ENCODE data around the gene GEMIN5. TPM values are rescaled to one million over a fixed set of nuclear protein-coding genes. Genes with fewer than 3 reads are reported as not detected.

Gene GEMIN5
- total and polyA plus RNA-seq, 2 of the 13 experiments (the other 11 are each of a cell fraction or from before 2014, with no cell fraction given) = 6.6 to 28.6 TPM

DNA sequence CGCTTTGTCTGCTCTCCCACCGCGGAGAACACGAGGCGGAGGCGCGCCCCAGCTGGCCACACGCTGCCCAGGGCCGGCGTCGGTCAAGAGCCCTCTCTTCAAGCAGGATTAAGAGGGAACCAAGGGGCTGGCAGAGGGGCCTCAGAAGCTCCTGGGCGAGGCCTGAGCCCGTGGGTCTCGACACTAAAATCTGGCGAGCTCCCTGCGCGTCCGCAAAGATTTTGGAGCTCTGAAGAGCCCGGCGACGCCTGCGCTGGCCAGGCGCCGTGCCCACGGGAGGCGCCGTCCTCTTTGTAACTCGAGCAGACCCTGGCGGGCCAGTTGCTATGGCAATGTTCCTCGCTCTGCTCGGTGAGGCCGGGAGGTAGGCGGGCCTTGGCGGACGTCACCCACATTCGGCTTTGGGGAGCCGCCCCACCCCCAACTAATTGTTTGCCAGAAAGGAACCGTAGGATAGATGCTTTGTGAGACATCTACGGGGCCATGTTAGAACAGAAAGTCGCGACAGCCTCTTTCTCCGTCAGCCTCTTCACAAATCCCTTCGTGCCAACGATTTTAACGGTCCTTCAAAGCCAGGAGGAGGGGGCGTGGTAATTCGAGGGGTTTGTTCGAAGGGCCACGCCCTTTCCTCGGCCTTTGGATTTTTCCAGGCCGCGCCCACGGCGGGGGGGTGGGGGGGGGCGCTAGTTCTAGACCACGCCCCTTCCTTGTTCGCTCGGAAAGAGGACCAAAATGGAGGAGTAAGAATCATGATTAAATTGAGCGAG is 80.3 kb downstream of the GEMIN5 start (continued):
- TF ChIP-seq ZNF263 (CRISPR knock-in tag; IDR thresholded peaks at IDR 0.05) (0 out of 2 replicates have a peak, but pooled peaks have one; percentile 17), RORA (CRISPR knock-in tag; IDR thresholded peaks at IDR 0.05) (no peak), FOXP1 (IDR thresholded peaks at IDR 0.05) (no peak), FOXP1 (CRISPR knock-in tag; IDR thresholded peaks at IDR 0.05) (peak; percentile 28; the same call in 1 of the 2 replicates), SCMH1 (CRISPR knock-in tag; IDR thresholded peaks at IDR 0.05; ENCODE audit: borderline replicate concordance) (no peak), FOXO1 (CRISPR knock-in tag; IDR thresholded peaks at IDR 0.05) (no peak), SMAD1 (CRISPR knock-in tag; IDR thresholded peaks at IDR 0.05; ENCODE audit: borderline replicate concordance, low read depth) (no peak; the same call in 1 of the 2 replicates), POGZ (CRISPR knock-in tag; IDR thresholded peaks at IDR 0.05) (no peak), ZNF605 (CRISPR knock-in tag; IDR thresholded peaks at IDR 0.05) (0 out of 2 replicates have a peak, but pooled peaks have one; percentile 25), ZFP1 (CRISPR knock-in tag; IDR thresholded peaks at IDR 0.05) (no peak), ZIK1 (CRISPR knock-in tag; IDR thresholded peaks at IDR 0.05; ENCODE audit: borderline replicate concordance, low read depth) (no peak; the same call in 1 of the 2 replicates), ZNF572 (CRISPR knock-in tag; IDR thresholded peaks at IDR 0.05) (no peak), SOX5 (CRISPR knock-in tag; IDR thresholded peaks at IDR 0.05; ENCODE audit: borderline replicate concordance) (peak; percentile 25), ZNF317 (CRISPR knock-in tag; IDR thresholded peaks at IDR 0.05) (peak; percentile 75; the same call in 1 of the 2 replicates), AHR (CRISPR knock-in tag; IDR thresholded peaks at IDR 0.05) (no peak), NR2C2 (CRISPR knock-in tag; IDR thresholded peaks at IDR 0.05; ENCODE audit: borderline replicate concordance) (no peak), AGO2 (optimal IDR thresholded peaks at IDR 0.05; ENCODE audit: low read depth, low read length) (peak; percentile 78), ZNF253 (CRISPR knock-in tag; IDR thresholded peaks at IDR 0.05; ENCODE audit: borderline replicate concordance) (no peak), ZSCAN20 (CRISPR knock-in tag; IDR thresholded peaks at IDR 0.05; ENCODE audit: borderline replicate concordance) (peak; percentile 43; the same call in 1 of the 2 replicates)
- TF ChIP-seq, protein P1, sequence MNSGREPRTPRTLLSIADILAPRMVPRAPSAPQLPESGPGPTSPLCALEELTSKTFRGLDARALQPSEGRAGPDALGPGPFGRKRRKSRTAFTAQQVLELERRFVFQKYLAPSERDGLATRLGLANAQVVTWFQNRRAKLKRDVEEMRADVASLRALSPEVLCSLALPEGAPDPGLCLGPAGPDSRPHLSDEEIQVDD (CRISPR knock-in tag; IDR thresholded peaks at IDR 0.05; ENCODE audit: borderline replicate concordance) = peak; percentile 65; the same call in 1 of the 2 replicates
- TF ChIP-seq, protein P2, sequence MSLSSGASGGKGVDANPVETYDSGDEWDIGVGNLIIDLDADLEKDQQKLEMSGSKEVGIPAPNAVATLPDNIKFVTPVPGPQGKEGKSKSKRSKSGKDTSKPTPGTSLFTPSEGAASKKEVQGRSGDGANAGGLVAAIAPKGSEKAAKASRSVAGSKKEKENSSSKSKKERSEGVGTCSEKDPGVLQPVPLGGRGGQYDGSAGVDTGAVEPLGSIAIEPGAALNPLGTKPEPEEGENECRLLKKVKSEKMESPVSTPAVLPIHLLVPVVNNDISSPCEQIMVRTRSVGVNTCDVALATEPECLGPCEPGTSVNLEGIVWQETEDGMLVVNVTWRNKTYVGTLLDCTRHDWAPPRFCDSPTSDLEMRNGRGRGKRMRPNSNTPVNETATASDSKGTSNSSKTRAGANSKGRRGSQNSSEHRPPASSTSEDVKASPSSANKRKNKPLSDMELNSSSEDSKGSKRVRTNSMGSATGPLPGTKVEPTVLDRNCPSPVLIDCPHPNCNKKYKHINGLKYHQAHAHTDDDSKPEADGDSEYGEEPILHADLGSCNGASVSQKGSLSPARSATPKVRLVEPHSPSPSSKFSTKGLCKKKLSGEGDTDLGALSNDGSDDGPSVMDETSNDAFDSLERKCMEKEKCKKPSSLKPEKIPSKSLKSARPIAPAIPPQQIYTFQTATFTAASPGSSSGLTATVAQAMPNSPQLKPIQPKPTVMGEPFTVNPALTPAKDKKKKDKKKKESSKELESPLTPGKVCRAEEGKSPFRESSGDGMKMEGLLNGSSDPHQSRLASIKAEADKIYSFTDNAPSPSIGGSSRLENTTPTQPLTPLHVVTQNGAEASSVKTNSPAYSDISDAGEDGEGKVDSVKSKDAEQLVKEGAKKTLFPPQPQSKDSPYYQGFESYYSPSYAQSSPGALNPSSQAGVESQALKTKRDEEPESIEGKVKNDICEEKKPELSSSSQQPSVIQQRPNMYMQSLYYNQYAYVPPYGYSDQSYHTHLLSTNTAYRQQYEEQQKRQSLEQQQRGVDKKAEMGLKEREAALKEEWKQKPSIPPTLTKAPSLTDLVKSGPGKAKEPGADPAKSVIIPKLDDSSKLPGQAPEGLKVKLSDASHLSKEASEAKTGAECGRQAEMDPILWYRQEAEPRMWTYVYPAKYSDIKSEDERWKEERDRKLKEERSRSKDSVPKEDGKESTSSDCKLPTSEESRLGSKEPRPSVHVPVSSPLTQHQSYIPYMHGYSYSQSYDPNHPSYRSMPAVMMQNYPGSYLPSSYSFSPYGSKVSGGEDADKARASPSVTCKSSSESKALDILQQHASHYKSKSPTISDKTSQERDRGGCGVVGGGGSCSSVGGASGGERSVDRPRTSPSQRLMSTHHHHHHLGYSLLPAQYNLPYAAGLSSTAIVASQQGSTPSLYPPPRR (CRISPR knock-in tag; IDR thresholded peaks at IDR 0.05; ENCODE audit: borderline replicate concordance) = no peak
- TF ChIP-seq, protein P3, sequence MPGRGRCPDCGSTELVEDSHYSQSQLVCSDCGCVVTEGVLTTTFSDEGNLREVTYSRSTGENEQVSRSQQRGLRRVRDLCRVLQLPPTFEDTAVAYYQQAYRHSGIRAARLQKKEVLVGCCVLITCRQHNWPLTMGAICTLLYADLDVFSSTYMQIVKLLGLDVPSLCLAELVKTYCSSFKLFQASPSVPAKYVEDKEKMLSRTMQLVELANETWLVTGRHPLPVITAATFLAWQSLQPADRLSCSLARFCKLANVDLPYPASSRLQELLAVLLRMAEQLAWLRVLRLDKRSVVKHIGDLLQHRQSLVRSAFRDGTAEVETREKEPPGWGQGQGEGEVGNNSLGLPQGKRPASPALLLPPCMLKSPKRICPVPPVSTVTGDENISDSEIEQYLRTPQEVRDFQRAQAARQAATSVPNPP (CRISPR knock-in tag; IDR thresholded peaks at IDR 0.05) = no peak
- TF ChIP-seq, protein P4, sequence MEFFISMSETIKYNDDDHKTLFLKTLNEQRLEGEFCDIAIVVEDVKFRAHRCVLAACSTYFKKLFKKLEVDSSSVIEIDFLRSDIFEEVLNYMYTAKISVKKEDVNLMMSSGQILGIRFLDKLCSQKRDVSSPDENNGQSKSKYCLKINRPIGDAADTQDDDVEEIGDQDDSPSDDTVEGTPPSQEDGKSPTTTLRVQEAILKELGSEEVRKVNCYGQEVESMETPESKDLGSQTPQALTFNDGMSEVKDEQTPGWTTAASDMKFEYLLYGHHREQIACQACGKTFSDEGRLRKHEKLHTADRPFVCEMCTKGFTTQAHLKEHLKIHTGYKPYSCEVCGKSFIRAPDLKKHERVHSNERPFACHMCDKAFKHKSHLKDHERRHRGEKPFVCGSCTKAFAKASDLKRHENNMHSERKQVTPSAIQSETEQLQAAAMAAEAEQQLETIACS (CRISPR knock-in tag; IDR thresholded peaks at IDR 0.05) = 0 out of 2 replicates have a peak, but pooled peaks have one; percentile 19

Data from HepG2 (cell line).